Heart left ventricle (tissue), 13 donors: ENCODE results near the gene NOS1AP.

Experiments
- POLR2A ChIP-seq, 2 donors: fragments of 450-650 bp; IDR thresholded peaks; one replicate each; pipeline ENCODE4 v1.6.1; 2017; ENCODE audit warnings: antibody characterized with exemption in 2 of 2, mild to moderate bottlenecking in 2 of 2, moderate library complexity in 2 of 2
- TF ChIP-seq, protein P1 (sequence below), 12 donors: fragments of 200-600 bp; sonication (generic) in 4 of 12; IDR thresholded peaks; one replicate each; pipeline versions ENCODE4 v1.5.0 to v1.8.0; 2018 to 2022; ENCODE audit warnings: antibody characterized with exemption in 12 of 12, mild to moderate bottlenecking in 5 of 12
- donor health status: ischemic (EF 13 %, LVEDD 7.1; RV severe dilation, severe dysfunction).
- donor health status: DM: no; HTN: yes; CAD: no.
- donor health status: DM: no; HTN: no; CAD: no.
- donor health status: ischemic (EF 25% LVEDD 6.9; RV normal size, moderate dysfunction).
- donor health status: ischemic (EF 25% LVEDD 5.7; RV mildly dilated, moderate dysfunction).
- donor health status: ischemic (EF 35%, LVEDD 5.7; RV mildly dilated, moderate dysfunction).
- donor health status: nonischemic (EF 11% LVEDD 7.7; RV severe dilation, severe dysfunction).
- donor health status: DM: yes; HTN: yes; CAD: no.
- donor health status: PGD.
- donor health status: ischemic (EF 29% LVEDD 5.4; RV normal size, mild dysfunction).
- donor health status: nonischemic (EF 23%, LVEDD 6.1; RV moderate dilation, normal function).

- TF ChIP-seq, protein P1, sequence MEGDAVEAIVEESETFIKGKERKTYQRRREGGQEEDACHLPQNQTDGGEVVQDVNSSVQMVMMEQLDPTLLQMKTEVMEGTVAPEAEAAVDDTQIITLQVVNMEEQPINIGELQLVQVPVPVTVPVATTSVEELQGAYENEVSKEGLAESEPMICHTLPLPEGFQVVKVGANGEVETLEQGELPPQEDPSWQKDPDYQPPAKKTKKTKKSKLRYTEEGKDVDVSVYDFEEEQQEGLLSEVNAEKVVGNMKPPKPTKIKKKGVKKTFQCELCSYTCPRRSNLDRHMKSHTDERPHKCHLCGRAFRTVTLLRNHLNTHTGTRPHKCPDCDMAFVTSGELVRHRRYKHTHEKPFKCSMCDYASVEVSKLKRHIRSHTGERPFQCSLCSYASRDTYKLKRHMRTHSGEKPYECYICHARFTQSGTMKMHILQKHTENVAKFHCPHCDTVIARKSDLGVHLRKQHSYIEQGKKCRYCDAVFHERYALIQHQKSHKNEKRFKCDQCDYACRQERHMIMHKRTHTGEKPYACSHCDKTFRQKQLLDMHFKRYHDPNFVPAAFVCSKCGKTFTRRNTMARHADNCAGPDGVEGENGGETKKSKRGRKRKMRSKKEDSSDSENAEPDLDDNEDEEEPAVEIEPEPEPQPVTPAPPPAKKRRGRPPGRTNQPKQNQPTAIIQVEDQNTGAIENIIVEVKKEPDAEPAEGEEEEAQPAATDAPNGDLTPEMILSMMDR (IDR thresholded peaks at IDR 0.05), result no peak
- no peak for TF ChIP-seq POLR2A (IDR thresholded peaks at IDR 0.05)
Observed at GRCh38 chr1:162314206-162314605, 244.7 kb downstream of the NOS1AP start.
